Measurements from ENCODE around the gene ARHGEF37.
A peak's percentile ranks its signal among the peaks of the same experiment; 100 is the strongest.
"Not testable (repeated sequence)": the region's sequence is repeated elsewhere in the genome, so short reads cannot be mapped to it uniquely, and the experiment has no call there.

The ARHGEF37 gene

DNA sequence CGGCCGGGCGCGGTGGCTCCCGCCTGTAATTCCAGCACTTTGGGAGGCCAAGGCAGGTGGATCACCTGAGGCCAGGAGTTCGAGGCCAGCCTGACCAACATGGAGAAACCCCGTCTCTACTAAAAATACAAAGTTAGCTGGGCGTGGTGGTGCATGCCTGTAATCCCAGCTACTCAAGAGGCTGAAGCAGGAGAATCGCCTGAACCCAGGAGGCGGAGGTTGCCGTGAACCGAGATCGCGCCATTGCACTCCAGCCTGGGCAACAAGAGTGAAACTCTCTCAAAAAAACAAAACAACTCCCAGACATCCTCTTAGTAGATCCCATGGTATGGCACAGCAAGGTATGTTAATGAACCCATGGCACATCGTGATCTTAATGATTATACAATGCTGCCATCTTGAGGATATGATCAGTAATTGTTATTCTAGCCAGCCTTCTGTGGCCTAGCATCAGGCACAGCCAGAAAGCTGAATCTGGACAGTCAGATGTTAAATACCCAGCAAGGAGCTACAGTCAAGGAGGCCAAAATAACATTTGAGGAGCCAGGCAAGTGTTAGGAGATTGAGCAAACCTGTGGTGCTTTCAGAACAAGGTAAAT, 16.7 kb upstream of the ARHGEF37 start:
- DNase-seq (ENCODE audit: low spot score) = peak; percentile 75
- FAIRE-seq = peak; percentile 86

DNA sequence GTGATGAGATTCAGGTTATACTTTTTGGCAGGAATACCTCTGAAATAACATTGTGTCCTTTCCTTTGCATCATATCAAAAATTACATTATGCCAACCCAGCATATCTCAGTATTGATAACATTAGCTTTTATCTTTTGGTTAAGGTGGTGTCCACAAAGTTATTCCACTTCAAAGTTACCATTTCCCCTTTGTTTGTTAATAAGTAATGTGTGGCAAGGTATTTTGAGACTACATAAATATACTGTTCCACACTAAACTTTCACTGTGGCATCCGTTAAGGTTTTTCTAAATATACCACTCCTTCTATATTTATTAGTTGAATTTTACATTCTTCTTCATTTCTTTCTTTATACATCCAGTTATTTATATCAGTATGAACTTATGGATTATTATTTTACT, 14.1 kb upstream of the ARHGEF37 start:
- FAIRE-seq (no peak), DNase-seq (ENCODE audit: low spot score) (no peak)

DNA sequence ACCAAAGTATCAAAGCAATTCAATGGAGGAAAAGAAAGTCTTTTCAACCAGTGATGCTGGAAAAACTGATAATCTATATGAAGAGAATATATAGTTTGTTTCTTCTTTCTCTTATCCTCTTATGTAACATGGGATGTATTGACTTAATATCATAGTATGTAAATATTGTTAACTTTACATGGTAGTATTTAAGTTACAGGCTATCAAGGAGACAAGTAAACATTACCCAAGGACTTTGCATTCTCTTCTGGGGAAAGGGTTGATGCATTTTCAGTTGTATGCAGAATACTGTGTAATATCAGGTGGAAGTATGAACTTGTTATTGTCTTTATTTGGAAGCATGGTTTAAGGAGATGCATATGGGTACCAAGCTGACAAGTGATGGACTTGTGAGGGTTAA, 9.1 kb upstream of the ARHGEF37 start:
- DNase-seq (ENCODE audit: low spot score) = no peak
- FAIRE-seq = no peak

DNA sequence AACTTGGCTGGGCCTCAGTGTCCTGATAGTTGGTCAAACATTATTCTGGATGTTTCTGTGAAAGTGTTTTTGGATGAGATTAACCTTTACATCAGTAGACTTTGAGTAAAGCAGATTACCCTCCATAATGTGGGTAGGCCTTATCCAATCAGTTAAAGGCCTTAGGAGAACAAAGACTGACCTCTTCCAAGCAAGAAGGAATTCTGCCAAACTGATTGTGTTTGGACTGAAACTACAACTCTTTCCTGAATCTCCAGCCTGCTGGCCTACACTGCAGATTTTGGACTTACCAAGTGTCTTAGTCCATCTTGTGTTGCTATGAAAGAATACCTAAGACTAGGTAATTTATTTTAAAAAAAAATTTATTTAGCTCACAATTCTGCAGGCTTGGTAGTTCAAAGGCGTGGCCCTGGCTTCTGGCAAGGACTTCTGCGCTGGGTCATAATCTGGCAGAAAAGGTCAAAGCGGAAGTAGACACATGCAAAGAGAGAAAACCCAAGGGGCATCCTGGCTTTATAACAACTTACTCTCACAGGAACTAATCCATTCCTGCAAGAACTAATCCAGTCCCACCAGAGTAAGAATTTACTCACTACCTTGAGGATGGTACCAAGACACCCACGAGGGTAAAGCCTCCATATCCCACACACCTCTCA, 8.6 kb upstream of the ARHGEF37 start:
- no peak for FAIRE-seq
- no peak for DNase-seq (ENCODE audit: low spot score)

DNA sequence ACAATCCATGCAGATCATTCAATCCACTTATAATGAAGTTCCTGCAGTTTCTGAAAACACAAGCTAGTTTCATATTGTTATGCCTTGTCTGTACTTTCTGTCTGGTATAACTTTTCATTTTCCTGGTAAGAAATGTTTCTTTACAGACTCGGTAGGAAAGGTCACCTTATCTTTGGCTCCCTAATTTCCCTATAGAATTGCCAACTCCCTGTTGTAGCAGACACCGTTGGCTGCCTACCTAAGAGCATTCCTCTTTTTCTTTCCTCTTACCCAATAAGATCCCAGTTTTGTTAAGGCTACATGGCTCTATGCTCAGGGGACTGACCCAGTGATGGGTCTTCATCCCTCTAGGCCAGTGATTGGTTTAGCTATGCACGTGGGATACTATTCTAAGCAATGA, 6.2 kb upstream of the ARHGEF37 start:
- no peak for FAIRE-seq
- no peak for DNase-seq (ENCODE audit: low spot score)

DNA sequence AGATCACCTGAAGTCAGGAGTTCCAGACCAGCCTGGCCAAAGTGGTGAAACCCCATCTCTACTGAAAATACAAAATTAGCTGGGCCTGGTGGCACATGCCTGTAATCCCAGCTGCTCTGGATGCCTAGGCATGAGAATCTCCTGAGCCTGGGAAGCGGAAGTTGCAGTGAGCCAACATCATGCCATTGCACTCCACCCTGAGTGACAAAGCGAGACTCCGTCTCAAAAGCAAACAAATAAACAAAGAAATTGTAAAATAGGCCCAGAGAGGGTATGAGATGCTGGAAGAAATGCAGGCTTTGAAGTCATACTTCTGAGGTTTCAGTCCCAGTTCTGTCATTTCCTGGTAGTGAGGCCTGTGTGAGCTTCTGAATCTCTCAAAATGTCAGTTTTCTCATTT, 5.3 kb upstream of the ARHGEF37 start:
- DNase-seq (ENCODE audit: low spot score) (no peak), FAIRE-seq (no peak)

DNA sequence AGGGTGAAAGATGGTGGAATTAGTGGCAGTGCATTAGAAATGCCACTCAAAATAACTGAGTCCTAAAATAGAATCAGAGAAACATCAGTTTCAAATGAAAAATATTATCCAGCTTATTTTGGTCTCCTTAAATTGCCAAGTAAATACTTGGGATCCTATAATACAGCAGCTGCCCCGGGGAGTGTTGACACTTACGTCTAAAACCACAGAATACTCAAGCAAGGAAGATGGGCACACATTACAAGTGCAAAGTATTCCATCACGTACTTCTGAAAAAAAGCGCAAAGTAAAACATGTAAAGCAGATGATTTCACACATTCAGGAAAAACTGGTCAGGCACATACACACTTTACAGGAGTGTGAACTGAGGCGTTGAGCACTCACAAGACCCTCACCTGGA, 2.4 kb upstream of the ARHGEF37 start:
- FAIRE-seq = no peak
- DNase-seq (ENCODE audit: low spot score) = no peak

DNA sequence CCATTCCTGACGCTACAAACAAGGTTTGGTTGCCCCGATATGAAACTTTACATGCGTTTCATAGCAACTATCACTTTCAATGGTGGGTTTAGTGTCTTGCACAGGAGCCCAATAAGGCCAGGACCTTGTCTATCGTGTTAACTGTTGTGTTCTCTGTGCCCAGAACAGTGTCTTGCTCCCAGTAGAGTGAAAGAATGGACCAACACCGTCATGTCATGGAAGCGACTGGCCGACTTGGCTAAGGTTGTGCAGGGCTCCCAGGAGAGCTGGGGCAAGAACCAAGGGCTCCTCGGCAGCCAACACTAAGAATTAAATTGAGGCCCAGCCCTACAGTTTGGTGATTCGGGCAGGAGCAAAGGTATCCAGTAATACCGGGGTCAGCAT, 498 bp upstream of the ARHGEF37 start:
- FAIRE-seq (no peak), DNase-seq (ENCODE audit: low spot score) (peak; percentile 27)

DNA sequence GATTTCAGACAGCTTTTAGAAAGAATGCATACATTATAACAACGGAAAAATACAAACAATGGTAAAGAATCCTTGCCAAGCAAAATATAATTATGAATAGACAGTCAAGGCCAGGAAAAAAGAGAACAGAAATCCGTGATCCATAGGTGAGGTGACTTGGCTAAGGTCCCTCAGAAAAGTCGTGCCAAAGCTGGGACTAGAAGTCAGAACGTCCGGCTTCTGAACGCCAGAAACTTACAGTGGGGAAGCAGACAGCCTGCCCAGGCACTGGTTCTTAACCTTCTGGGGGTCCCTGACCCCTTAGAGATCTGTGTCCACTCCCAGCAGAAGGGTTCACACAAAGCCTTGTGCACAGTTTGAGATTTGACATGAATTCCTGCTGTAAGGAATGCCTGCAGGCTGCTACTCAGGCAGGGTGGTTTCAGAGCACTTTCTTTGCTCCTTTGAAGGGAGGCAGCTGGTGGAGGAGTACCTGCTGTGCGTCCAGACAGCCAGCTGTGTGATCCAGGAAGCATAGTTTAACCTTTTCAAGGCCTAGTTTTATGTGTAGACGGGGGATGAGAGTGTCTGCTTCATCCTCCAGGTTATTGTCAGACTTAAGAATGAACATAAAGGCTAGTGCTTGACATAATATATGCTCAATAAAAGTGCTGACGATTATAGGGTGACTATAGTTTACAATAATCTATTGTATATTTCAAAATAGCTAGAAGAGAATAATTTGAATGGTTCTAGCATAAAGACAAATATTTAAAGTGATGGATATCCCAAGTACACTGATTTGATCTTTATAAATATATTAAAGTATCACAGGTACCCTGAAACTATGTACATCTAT, 852 bp downstream of the ARHGEF37 start:
- FAIRE-seq (no peak), DNase-seq (ENCODE audit: low spot score) (no peak)

DNA sequence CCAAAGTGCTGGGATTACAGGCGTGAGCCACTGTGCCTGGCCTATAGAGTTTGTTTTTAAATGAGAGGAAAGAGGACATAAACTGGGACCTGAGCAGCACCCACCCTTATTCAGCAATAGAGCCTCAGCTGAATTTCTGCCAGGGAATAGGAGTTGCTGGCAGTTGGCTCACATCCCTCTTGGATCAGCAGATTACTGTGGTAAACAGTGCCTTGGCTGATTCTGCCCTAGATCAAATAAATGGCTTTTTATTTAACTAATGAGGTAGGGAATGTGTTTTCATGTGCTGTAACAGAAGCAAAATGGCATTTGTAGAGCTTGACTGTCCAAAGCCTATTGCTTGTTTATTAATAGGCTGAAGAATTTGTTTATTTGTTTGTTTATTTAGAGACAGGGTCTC, 2.1 kb downstream of the ARHGEF37 start:
- DNase-seq (ENCODE audit: low spot score) = no peak
- FAIRE-seq = no peak

DNA sequence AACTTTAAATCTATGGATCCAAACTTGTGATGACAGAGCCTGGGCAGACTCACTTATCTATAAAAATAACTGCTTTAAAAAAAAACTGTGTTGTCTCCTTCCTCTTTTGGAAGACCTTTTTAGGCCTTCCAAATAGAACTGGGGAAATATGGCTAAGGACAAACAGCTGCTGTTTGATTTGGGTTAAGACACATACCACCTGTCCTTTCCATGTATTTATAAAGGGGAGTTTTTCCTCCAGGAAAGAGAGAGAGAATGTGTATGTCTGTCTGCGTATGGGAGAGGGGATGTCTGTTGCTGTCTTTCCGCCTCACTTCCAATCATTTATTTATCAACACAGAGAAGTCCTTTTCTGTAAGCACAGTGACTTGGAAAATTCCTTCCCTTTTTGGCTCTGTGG, 2.8 kb downstream of the ARHGEF37 start:
- FAIRE-seq = no peak

DNA sequence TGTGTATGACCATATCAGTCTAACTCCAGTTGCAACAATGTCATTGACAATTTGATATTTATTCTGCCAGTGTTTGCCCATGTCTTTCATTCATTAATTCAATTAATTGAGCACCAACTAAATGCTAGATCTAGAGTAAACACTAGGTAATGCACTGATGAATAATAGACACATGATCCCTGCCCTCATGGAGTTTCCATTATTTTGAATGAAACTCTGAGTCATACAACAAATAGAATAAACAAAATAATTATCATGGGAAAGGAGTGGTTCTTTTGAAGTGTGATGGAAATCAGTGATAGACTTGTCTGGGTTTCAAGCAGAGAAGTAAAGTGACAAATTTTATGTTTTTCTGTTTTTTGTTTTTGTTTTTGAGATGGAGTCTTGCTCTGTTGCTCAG, 4.6 kb downstream of the ARHGEF37 start:
- DNase-seq (ENCODE audit: low spot score) = no peak
- no peak for FAIRE-seq

More for the DNA sequence above, 2.8 kb downstream of the ARHGEF37 start:
- no peak for DNase-seq (ENCODE audit: low spot score)

DNA sequence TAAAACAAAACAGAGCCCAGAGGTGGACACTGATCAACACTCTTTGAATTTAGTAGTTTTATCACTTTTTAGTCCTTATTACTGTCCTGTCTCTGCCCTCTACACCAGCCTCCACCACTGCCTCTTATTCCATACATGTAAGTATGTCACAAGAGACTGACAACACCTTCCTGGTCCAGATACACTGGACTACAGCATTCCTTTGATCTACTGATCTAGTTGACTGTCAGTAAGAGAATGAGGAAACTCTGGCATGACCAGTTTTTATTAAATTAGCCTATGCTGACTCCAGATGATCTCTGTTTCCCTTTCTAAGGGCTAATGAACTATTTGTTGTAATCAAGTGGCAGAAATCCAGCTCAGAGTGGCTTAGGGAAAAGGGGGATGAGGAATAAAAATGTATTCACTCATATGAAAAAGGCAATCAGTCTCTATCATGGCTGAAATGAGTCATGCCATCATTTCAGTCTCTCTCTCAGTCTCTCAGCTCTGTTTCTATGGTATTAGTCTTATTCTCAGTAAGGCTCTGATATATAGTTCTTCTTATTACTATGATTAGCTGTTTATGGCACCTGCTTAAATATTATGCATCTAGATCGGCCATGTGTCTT, 5.5 kb downstream of the ARHGEF37 start:
- DNase-seq (ENCODE audit: low spot score) (no peak), FAIRE-seq (no peak)

DNA sequence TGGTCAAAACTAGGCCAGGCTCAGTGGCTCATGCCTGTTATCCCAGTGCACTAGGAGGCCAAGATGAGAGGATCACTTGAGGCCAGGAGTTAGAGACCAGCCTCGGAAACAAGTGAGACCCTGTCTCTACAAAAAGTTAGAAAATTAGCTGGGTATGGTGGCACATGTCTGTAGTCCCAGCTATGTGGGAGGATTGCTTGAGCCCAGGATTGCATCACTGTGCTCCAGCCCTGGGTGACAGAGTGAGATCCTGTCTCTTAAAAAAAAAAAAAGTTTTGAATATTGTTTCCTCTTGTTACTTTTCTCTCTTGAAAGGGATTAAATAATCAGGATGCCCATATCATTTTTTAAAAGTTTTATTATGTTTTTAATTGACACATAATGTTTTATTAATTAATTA, 7.6 kb downstream of the ARHGEF37 start:
- FAIRE-seq (no peak), DNase-seq (ENCODE audit: low spot score) (no peak)

DNA sequence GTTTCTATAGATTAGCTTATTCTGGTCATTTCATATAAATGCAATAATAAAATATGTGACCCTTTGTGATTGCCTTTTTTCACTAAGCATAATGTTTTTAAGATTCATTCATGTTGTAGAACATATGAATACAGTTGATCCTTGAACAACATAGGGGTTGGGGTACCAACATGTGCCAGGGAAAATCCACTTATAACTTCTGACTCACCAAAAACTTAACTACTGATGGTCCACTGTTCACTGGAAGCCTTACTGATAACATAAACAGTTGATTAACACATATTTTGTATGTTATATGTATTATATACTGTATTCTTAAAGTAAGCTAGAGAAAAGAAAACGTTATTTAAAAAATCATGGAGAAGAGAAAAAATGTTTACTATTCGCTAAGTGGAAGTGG, 12.1 kb downstream of the ARHGEF37 start:
- no peak for FAIRE-seq
- no peak for DNase-seq (ENCODE audit: low spot score)

DNA sequence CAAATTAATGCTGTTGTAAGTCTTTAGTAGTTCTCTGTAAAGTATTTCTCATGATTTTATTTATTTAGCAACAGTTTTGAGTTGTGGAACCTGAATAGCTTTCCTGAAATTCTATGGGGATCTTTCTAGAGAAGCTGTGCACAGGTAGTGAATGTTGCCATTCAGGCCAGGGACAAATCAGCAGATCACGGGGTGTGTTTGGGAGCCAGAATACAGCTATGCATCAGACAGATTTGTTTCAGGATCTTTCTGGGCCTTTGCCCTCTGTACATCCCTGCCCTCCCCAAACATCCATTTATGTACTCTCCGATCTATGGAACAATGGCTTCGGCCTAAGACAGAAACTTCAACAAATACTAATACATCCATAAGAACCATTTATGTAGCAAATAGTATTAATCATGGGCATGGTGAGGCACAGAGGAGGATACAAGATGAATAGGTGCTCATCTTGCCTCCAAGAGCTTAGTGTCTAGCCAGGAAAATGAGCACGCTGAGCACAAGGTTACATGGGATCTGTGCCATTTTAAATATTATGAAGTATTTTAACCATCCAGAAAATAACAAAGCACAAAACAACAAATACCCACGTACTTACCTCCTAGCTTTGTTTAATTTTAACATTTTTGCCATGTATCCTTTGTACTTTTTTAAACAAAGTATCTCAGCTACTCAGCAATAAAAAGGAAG, 13.1 kb downstream of the ARHGEF37 start:
- DNase-seq (ENCODE audit: low spot score) = no peak
- no peak for FAIRE-seq

DNA sequence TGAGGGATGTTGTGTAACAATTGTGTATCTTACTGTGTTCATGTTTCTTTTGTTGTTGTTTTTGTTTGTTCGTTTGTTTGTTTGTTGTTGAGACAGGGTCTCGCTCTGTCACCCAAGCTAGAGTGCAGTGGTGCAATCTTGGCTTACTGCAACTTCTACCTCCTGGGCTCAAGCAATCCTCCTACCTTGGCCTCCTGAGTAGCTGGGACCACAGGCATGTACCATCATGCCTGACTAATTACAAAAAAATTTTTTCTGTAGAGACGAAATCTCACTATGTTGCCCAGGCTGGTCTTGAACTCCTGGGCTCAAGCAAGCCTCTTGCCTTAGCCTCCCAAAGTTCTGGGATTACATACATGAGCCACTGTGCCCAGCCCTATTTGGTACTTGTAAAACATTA, 13.8 kb downstream of the ARHGEF37 start:
- not testable (repeated sequence) for DNase-seq (ENCODE audit: low spot score); FAIRE-seq

DNA sequence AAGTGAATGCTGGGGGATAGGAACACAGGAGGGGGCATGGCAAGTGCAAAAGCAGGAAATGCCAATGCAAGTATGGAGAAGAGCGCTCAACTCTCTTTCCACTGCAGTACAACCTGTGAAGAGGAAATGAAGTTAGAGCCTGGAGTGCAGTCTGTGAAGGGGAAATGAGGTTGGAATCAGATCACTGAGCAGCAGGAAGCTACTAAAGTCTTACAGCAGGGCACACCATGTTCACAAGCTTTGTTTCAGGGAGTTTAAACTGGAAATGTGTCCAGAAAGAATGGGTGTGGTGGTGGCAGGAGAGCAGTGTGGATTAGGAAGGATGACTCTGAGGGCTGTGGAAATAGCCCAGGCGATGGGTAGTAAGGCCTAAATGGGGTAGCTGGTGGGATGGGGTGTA, 15.4 kb downstream of the ARHGEF37 start:
- DNase-seq (ENCODE audit: low spot score) = no peak
- no peak for FAIRE-seq

DNA sequence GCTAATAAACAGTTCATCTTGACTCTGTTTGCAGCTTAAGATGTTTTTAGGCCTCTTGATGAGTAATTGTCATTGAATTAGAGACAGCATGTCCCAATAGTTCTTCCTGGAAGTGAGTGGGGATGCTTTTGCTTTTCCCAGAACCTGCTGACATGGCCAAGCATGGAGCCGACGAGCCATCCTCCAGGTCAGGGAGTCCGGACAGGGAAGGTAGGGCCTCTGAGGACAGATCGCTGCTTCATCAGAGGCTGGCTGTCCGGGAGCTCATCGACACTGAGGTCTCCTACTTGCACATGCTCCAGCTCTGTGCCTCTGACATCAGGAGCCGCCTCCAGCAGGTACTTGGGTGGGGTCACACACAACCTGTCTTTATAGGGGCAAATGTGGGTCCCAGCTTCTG, 16.3 kb downstream of the ARHGEF37 start:
- FAIRE-seq (no peak), DNase-seq (ENCODE audit: low spot score) (no peak)

DNA sequence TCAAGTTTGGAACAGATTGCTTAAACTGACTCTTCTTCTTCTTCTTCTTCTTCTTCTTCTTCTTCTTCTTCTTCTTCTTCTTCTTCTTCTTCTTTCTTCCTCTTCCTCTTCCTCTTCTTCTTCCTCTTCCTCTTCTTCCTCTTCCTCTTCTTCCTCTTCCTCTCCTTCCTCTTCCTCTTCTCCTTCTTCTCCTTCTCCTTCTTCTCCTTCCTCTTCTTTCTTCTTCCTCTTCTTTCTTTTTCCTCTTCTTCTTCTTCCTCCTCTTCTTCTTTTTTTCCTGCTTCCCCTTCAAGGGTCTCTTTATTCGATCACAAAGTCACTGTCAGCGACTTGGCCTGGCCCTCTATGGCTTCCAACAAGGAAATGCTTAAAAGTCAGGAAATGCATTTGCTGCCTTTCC, 16.9 kb downstream of the ARHGEF37 start:
- FAIRE-seq; DNase-seq (ENCODE audit: low spot score): not testable (repeated sequence)

DNA sequence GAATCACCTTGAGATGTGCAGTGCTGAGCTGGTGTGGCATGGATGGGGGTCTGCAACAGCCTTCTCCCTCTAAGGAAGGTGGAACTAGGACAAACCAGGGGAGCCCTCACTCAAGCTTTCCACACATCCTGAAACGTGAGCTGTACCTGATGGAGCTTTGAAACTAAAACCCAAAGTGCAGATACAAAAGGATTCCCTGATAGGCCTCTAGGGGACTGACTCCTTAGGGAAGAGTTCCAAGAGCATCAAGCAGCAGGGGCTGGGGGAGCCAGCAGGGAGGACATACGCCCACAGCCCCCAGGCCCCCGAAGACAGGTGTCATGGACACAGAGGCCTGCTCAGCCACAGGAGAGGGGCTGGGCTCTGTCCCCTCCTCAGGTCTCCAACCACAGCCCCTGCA, 17.7 kb downstream of the ARHGEF37 start:
- DNase-seq (ENCODE audit: low spot score) = no peak
- FAIRE-seq = no peak

DNA sequence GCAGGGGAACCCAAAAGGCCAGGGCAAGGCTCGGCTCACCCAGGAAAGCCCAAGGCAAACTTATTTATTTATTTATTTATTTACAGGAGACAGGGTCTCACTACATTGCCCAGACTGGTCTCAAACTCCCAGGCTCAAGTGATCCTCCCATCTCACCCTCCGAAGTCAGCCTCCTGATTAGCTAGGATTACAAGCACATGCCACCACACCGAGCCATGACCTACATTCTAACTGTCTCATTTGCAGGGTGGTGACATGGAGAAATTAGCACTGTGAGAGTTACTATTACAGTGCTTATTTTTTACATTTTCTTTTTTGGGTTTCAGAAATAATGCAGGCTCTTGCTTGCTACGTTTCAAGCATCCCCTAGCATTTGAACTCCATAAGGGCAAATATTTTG, 18.1 kb downstream of the ARHGEF37 start:
- FAIRE-seq = no peak
- DNase-seq (ENCODE audit: low spot score) = no peak

All from urothelium cell line (cell line).